H1 (cell line): ENCODE data around the gene PFDN1.

ENCODE experiments used
- BRCA1 ChIP-seq: IDR thresholded peaks from 2 replicates; pipeline ENCODE4 v1.6.1; 2012; ENCODE audit warnings: low read depth, low read length, improper control_type of control experiment
- CEBPB ChIP-seq: IDR thresholded peaks from 2 replicates; pipeline ENCODE4 v1.6.1; 2012; ENCODE audit warnings: low read depth, low read length
- EP300 ChIP-seq, 2 experiments: IDR thresholded peaks; 1 replicate in 1 of 2; 2 replicates in 1 of 2; pipeline ENCODE4 v1.6.1; 2011 to 2012; ENCODE audit warnings: low read depth in 2 of 2, low read length in 2 of 2, mild to moderate bottlenecking in 2 of 2, borderline replicate concordance in 1 of 2, inconsistent platforms in 1 of 2, moderate library complexity in 1 of 2
- JUND ChIP-seq: IDR thresholded peaks from 2 replicates; pipeline ENCODE4 v1.6.1; 2011; ENCODE audit warnings: mild to moderate bottlenecking, improper control_type of control experiment, low read length
- POLR2A ChIP-seq, 2 experiments: IDR thresholded peaks; 1 replicate in 1 of 2; 2 replicates in 1 of 2; pipeline ENCODE4 v1.6.1; 2011; ENCODE audit warnings: low read depth in 2 of 2, low read length in 2 of 2, mild to moderate bottlenecking in 2 of 2; ENCODE audit errors: control extremely low read depth in 1 of 2
- POLR2AphosphoS5 ChIP-seq: IDR thresholded peaks from 2 replicates; pipeline ENCODE4 v1.6.1; 2011; ENCODE audit warnings: low read depth, low read length
- POU5F1 ChIP-seq: IDR thresholded peaks from 2 replicates; pipeline ENCODE4 v1.6.1; 2011; ENCODE audit warnings: low read depth, mild to moderate bottlenecking, low read length, moderate library complexity
- RFX5 ChIP-seq: IDR thresholded peaks from 2 replicates; pipeline ENCODE4 v1.6.1; 2011; ENCODE audit warnings: low read depth, low read length, improper control_type of control experiment, borderline replicate concordance
- RNF2 ChIP-seq: fragments of 200-900, 300-1000 bp; sonication (generic); IDR thresholded peaks from 2 replicates; pipeline ENCODE4 v1.7.1; 2016; ENCODE audit warnings: borderline replicate concordance, low read depth, mild to moderate bottlenecking, antibody characterized with exemption, low read length; ENCODE audit not compliant: poor library complexity, severe bottlenecking; ENCODE audit errors: missing control alignments
- ZNF274 ChIP-seq: IDR thresholded peaks from 2 replicates; pipeline ENCODE4 v1.7.0; 2012; ENCODE audit warnings: low read length, borderline replicate concordance; ENCODE audit errors: extremely low read depth
- TF ChIP-seq, protein P1 (sequence below), 3 experiments: IDR thresholded peaks; 1 replicate in 2 of 3; 2 replicates in 1 of 3; pipeline versions ENCODE4 v1.5.1 to v1.6.1; 2011; ENCODE audit warnings: low read length in 3 of 3, mild to moderate bottlenecking in 3 of 3, inconsistent platforms in 2 of 3, low read depth in 1 of 3, moderate library complexity in 1 of 3; ENCODE audit not compliant: insufficient read depth in 1 of 3; ENCODE audit errors: control extremely low read depth in 1 of 3
- TF ChIP-seq, protein P2 (sequence below): IDR thresholded peaks from 2 replicates; pipeline ENCODE4 v1.6.1; 2012; ENCODE audit warnings: low read length, inconsistent platforms

DNA sequence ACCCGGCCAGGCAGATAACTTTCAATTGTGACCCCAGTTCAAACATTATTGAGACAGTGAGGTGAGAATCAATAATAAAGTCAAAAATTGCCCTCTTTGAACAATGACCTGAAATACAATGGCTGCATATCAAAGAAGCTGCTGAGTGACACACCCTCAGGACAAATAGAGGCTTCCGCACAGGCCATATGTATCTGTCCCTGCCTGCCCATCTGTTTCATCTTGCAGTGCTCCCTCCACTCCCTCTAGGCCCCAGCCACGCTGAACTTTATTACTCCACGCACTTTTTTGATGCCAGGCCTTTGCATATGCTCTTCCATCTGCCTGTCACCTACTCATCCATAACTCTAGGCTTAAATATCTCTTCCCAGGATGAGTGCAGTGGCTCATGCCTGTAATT is 15.9 kb upstream of the PFDN1 start:
- TF ChIP-seq, protein P1, sequence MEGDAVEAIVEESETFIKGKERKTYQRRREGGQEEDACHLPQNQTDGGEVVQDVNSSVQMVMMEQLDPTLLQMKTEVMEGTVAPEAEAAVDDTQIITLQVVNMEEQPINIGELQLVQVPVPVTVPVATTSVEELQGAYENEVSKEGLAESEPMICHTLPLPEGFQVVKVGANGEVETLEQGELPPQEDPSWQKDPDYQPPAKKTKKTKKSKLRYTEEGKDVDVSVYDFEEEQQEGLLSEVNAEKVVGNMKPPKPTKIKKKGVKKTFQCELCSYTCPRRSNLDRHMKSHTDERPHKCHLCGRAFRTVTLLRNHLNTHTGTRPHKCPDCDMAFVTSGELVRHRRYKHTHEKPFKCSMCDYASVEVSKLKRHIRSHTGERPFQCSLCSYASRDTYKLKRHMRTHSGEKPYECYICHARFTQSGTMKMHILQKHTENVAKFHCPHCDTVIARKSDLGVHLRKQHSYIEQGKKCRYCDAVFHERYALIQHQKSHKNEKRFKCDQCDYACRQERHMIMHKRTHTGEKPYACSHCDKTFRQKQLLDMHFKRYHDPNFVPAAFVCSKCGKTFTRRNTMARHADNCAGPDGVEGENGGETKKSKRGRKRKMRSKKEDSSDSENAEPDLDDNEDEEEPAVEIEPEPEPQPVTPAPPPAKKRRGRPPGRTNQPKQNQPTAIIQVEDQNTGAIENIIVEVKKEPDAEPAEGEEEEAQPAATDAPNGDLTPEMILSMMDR (IDR thresholded peaks at IDR 0.05; ENCODE audit: control extremely low read depth in 1 of 3, insufficient read depth in 1 of 3, low read depth in 1 of 3, low read length in 3 of 3): no peak
- TF ChIP-seq RNF2 (no peak), CEBPB (no peak), RFX5 (no peak), POLR2A (IDR thresholded peaks at IDR 0.05; ENCODE audit: control extremely low read depth in 1 of 2, low read depth in 2 of 2, low read length in 2 of 2) (no peak), ZNF274 (no peak), EP300 (IDR thresholded peaks at IDR 0.05; ENCODE audit: borderline replicate concordance in 1 of 2, low read depth in 2 of 2, low read length in 2 of 2) (no peak), POLR2AphosphoS5 (no peak), JUND (no peak), POU5F1 (no peak), BRCA1 (no peak)
- TF ChIP-seq, protein P2, sequence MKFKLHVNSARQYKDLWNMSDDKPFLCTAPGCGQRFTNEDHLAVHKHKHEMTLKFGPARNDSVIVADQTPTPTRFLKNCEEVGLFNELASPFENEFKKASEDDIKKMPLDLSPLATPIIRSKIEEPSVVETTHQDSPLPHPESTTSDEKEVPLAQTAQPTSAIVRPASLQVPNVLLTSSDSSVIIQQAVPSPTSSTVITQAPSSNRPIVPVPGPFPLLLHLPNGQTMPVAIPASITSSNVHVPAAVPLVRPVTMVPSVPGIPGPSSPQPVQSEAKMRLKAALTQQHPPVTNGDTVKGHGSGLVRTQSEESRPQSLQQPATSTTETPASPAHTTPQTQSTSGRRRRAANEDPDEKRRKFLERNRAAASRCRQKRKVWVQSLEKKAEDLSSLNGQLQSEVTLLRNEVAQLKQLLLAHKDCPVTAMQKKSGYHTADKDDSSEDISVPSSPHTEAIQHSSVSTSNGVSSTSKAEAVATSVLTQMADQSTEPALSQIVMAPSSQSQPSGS: no peak
